Panc1 (cell line): Measurements from ENCODE around the gene TJP1. TPM values are rescaled to one million over a fixed set of nuclear protein-coding genes. Genes with fewer than 3 reads are reported as not detected.

ENCODE experiments used
- ATAC-seq: fragments of 200-7000 bp; cut with Tn5 transposase; 2 replicates; pipeline ENCODE4 v1.9.1; 2020; ENCODE audit warnings: mild to moderate bottlenecking, moderate library complexity
- BruUV-seq: library from RNA; stranded (reverse); fragments of 400-500 nt; replicated peaks from 2 replicates; lab custom pipeline; 2021; lab: Mats Ljungman, UMichigan
- CTCF ChIA-PET: fragments of 300-600 bp; sonication (Branson Sonifier 250); formaldehyde crosslinking; loops from one replicate; lab custom pipeline; 2022; ENCODE audit warnings: antibody characterized with exemption; lab: Charles Lee
- POLR2A ChIA-PET: fragments of 300-600 bp; sonication (Branson Sonifier 250); formaldehyde crosslinking; loops from one replicate; lab custom pipeline; 2022; ENCODE audit warnings: antibody characterized with exemption; lab: Charles Lee
- DNase-seq: peaks from one replicate; pipeline ENCODE4 v3.0.0-alpha.2; 2010; ENCODE audit warnings: low read depth, low spot score
- H3K27ac ChIP-seq: 2 replicates; pipeline ENCODE4 v1.5.1; 2011; ENCODE audit warnings: mild to moderate bottlenecking, low read length, inconsistent platforms
- H3K27me3 ChIP-seq: fragments of 200-500 bp; sonication (Bioruptor generic); 2 replicates; pipeline ENCODE4 v1.6.0; 2014; ENCODE audit warnings: low read length, inconsistent platforms; ENCODE audit not compliant: control insufficient read depth, insufficient read depth
- H3K36me3 ChIP-seq: fragments of 200-500 bp; sonication (Bioruptor generic); 2 replicates; pipeline ENCODE4 v1.5.1; 2014; ENCODE audit warnings: inconsistent platforms, mild to moderate bottlenecking, low read length, moderate library complexity; ENCODE audit not compliant: control insufficient read depth, insufficient read depth
- H3K4me1 ChIP-seq: 2 replicates; pipeline ENCODE4 v1.5.1; 2011; ENCODE audit warnings: inconsistent platforms, mild to moderate bottlenecking, low read length, moderate library complexity; ENCODE audit not compliant: control insufficient read depth, insufficient read depth
- H3K4me3 ChIP-seq, 2 experiments: 2 replicates each; pipeline ENCODE4 v1.5.1; 2011 to 2012; ENCODE audit warnings: low read depth in 2 of 2, low read length in 2 of 2, mild to moderate bottlenecking in 2 of 2, inconsistent platforms in 1 of 2, moderate library complexity in 1 of 2
- H3K9me3 ChIP-seq: fragments of 200-500 bp; sonication (Bioruptor generic); 2 replicates; pipeline ENCODE4 v1.5.1; 2014; ENCODE audit warnings: low read depth, mild to moderate bottlenecking, inconsistent platforms, low read length, moderate library complexity; ENCODE audit not compliant: control insufficient read depth, insufficient read depth
- CTCF ChIP-seq: fragments of 450-650 bp; IDR thresholded peaks from 2 replicates; pipeline ENCODE4 v1.5.1; 2017; ENCODE audit warnings: mild to moderate bottlenecking
- POLR2AphosphoS5 ChIP-seq: IDR thresholded peaks from 2 replicates; pipeline ENCODE4 v1.6.1; 2012; ENCODE audit warnings: mild to moderate bottlenecking, low read depth, low read length, moderate library complexity
- REST ChIP-seq, 2 experiments: IDR thresholded peaks; 2 replicates each; pipeline ENCODE4 v1.6.1; 2011 to 2012; ENCODE audit warnings: low read depth in 2 of 2, control low read depth in 1 of 2, low read length in 1 of 2, mild to moderate bottlenecking in 1 of 2, moderate library complexity in 1 of 2; ENCODE audit not compliant: insufficient read depth in 1 of 2
- SIN3A ChIP-seq: IDR thresholded peaks from 2 replicates; pipeline ENCODE4 v1.6.1; 2012; ENCODE audit warnings: low read depth, mild to moderate bottlenecking, low read length, moderate library complexity, borderline replicate concordance; ENCODE audit not compliant: insufficient read depth
- TCF7L2 ChIP-seq: IDR thresholded peaks from 2 replicates; pipeline ENCODE4 v1.6.1; 2011; ENCODE audit warnings: mild to moderate bottlenecking, low read depth, low read length, inconsistent platforms
- in situ Hi-C: cut with HindIII; loops from 2 replicates; pipeline ENCODE4 v1.10.0; 2016; ENCODE audit warnings: low sequenced_read_pairs, low pct_unique_long_range_greater_than_20kb
- intact Hi-C: fragments of 100-400 bp; cut with micrococcal nuclease; formaldehyde crosslinking; loops from one replicate; pipeline ENCODE4 v1.10.0; 2022; ENCODE audit not compliant: unreplicated experiment
- total RNA-seq: library from RNA; stranded (reverse); gene quantifications from one replicate; pipeline ENCODE4 v1.2.1, GENCODE V29; 2021; ENCODE audit not compliant: unreplicated experiment

The TJP1 gene
- total RNA-seq, 1 experiment from 2014 or later, result 79.1 TPM

- Histone ChIP-seq H3K4me3 (no peak overlapping the region), H3K9me3 (no peaks in the 10 kb centered on the region), H3K4me1 (no peaks in the 10 kb centered on the region), H3K27me3 (no peaks in the 10 kb centered on the region), H3K36me3 (no peaks in the 10 kb centered on the region), H3K27ac (no peak overlapping the region)
- in situ Hi-C loops, result no loop called here
- no TSS peak for BruUV-seq
- intact Hi-C loops, result loop anchor here (10.0 kb wide), 1 partner anchor 82 kb away; no protein-coding TSS in a partner anchor
- no peak for TF ChIP-seq REST (IDR thresholded peaks at IDR 0.05; ENCODE audit: insufficient read depth in 1 of 2, low read depth in 2 of 2, low read length in 1 of 2)
- TF ChIP-seq POLR2AphosphoS5, result no peak
- no peak for TF ChIP-seq TCF7L2
- TF ChIP-seq CTCF, result no peak
- TF ChIP-seq SIN3A, result no peak
- POLR2A ChIA-PET, result no interaction called here
- no peak for DNase-seq
- CTCF ChIA-PET, result no interaction called here
- ATAC-seq, result no peak
Measured at GRCh38 chr15:29792426-29793159, 29.7 kb downstream of the TJP1 start.

GRCh38 chr15:29790607-29791006 is 31.7 kb downstream of the TJP1 start:
- DNase-seq (no peak), ATAC-seq (no peak)
- H3K27me3 ChIP-seq, result no peaks in the 10 kb centered on the region
- TF ChIP-seq POLR2AphosphoS5 (no peak), REST (IDR thresholded peaks at IDR 0.05; ENCODE audit: insufficient read depth in 1 of 2, low read depth in 2 of 2, low read length in 1 of 2) (no peak), SIN3A (no peak), TCF7L2 (no peak), CTCF (no peak)
- BruUV-seq, result no TSS peak
- no peak overlapping the region for H3K27ac ChIP-seq
- intact Hi-C loops (loop anchor here (10.0 kb wide), 1 partner anchor 84 kb away; no protein-coding TSS in a partner anchor), in situ Hi-C loops (no loop called here)
- no peaks in the 10 kb centered on the region for H3K9me3 ChIP-seq
- ChIA-PET POLR2A (no interaction called here), CTCF (no interaction called here)
- H3K4me3 ChIP-seq, result no peak overlapping the region
- no peaks in the 10 kb centered on the region for H3K4me1 ChIP-seq
- no peaks in the 10 kb centered on the region for H3K36me3 ChIP-seq
